HG03378 (cell line): ENCODE results near the gene DESI2.

Experiments
- ATAC-seq: cut with Tn5 transposase; IDR thresholded peaks from one replicate; pipeline ENCODE4 v1.9.1; 2021; ENCODE audit warnings: mild to moderate bottlenecking, moderate library complexity; ENCODE audit not compliant: unreplicated experiment

Gene DESI2

DNA sequence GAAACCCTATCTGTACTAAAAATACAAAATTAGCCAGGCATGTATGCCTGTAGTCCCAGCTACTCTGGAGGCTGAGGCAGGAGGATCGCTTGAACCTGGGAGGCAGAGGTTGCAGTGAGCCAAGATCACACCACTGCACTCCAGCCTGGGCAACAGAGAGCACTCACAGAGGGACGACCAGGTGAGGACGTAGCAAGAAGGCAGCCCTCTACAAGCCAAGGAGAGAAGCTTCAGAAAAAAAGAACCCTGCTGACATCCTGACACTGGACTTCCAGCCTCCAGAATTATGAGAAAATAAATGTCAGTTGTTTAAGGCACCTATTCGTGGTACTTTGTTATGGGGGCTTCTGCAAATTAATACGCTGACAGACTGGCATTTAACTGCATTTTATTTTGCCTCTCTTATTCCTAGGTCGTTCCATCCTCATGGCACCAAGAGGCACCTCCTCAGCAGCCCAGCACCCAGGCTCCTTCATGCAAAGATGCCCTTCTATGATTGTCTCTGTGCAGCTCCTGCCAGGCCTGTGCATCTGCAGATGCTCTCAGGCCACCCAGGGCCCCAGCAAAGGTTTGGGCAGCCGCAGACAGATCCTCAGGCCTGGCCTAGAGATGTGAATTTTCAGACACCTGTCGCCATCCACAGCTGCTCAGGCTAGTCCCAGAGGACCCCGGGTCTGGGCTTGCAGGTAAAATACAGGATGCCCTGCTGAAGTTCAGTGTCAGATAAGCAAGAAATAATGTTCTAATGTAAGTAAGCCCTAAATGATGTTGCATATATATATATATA, 96.5 kb downstream of the DESI2 start:
- no peak for ATAC-seq

- ATAC-seq = no peak
Observed at GRCh38 chr1:244751271-244751895, 98.5 kb downstream of the DESI2 start.

- no peak for ATAC-seq
Observed at GRCh38 chr1:244755673-244756072, 102.7 kb downstream of the DESI2 start.

GRCh38 chr1:244757091-244757939, 104.4 kb downstream of the DESI2 start:
- ATAC-seq = no peak
